ENCODE data around the gene WDR1.

The WDR1 gene, protein sequence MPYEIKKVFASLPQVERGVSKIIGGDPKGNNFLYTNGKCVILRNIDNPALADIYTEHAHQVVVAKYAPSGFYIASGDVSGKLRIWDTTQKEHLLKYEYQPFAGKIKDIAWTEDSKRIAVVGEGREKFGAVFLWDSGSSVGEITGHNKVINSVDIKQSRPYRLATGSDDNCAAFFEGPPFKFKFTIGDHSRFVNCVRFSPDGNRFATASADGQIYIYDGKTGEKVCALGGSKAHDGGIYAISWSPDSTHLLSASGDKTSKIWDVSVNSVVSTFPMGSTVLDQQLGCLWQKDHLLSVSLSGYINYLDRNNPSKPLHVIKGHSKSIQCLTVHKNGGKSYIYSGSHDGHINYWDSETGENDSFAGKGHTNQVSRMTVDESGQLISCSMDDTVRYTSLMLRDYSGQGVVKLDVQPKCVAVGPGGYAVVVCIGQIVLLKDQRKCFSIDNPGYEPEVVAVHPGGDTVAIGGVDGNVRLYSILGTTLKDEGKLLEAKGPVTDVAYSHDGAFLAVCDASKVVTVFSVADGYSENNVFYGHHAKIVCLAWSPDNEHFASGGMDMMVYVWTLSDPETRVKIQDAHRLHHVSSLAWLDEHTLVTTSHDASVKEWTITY

DNA sequence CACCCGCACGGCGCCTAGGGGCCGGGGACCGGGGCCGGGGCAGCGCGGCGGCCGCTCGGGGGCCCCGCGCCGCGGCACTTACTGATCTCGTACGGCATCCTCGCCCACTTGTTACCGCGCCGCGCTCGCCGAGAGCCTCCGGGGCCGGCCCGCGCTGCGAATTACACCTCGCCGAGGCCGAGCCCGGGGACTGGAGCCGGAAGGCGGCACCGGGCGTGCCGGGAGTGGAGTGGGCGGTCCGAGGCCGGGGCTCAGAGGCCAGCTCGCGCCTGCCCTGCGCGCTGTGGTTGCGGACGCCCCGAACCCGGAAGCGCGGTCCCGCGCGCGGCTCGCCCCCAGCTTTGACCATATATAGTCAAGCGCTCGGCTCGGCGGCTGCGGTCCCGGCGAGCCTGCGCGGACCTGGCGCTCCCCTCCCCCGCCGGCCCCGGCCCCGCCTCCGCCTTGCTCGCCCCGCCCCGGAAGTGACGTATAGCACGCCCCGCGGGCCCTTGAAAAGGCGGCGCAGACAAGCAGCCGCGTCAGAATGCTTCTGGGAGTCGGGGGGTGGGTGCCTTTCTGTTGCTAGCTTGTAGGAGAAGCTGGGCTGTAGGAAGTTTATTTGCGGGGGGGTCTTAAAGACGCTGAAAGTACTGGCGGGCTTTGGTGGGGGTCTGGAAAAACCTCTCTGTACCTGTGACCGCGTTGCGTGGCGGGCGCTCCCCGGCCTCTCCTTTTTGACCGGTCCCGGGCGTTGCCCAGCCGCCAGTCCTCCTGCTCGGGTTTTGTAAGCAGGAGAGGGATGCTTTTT lies at the start of gene WDR1:
TSS of gene WDR1 (minus strand) at position 231 of the 790 bp plus-strand sequence. CDS start at position 98, 133 bp downstream.
- H3K4me1 ChIP-seq (ENCODE audit: control insufficient read depth in 2 of 2, insufficient read depth in 2 of 2, low read length in 2 of 2) = peaks cover 40 to 52% of the 10 kb centered on the region in 2 donors
- peak within 1 kb of the TSS; percentile 84 to 90 for H3K4me3 ChIP-seq (ENCODE audit: low read length in 2 of 2)
- H3K27ac ChIP-seq (ENCODE audit: low read depth in 2 of 2, low read length in 2 of 2) = peak within 1 kb of the TSS; percentile 97 to 98
- H3K9ac ChIP-seq (ENCODE audit: low read depth in 1 of 2, low read length in 2 of 2) = peak within 1 kb of the TSS; percentile 93 to 94
- H3K9me3 ChIP-seq (ENCODE audit: control insufficient read depth in 2 of 2, low read length in 2 of 2) = no peaks in the 10 kb centered on the region
- H3K36me3 ChIP-seq (ENCODE audit: control insufficient read depth in 2 of 2, insufficient read depth in 2 of 2, low read length in 2 of 2) = peaks cover 33 to 34% of the 10 kb centered on the region in 2 donors
- H3K27me3 ChIP-seq (ENCODE audit: control insufficient read depth in 2 of 2, insufficient read depth in 2 of 2, low read length in 2 of 2) = no peaks in the 10 kb centered on the region

DNA sequence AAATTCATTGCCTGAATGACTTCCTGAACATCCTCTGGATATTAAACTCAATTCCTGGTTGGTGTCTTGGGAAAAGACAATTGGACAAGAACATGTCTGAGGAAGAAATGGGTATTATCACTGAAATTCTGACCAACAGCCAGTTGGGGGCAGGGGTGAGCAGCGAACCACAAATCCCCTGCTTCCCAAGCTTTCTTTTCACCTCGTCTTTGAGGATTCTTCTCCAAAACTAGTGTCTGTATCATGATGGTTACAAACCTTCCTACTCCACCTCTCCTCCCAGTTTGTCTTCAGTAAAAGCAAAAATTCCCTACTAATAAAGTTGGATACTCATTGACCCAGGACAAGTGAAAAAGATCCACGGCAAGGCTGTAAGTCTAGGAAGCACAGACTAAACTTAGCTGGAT lies 48.3 kb upstream of the WDR1 start:
- no peaks in the 10 kb centered on the region for H3K36me3 ChIP-seq (ENCODE audit: control insufficient read depth in 2 of 2, insufficient read depth in 2 of 2, low read length in 2 of 2)
- H3K4me3 ChIP-seq (ENCODE audit: low read length in 2 of 2) = no peak overlapping the region
- no peaks in the 10 kb centered on the region for H3K9me3 ChIP-seq (ENCODE audit: control insufficient read depth in 2 of 2, low read length in 2 of 2)
- no peaks in the 10 kb centered on the region for H3K27me3 ChIP-seq (ENCODE audit: control insufficient read depth in 2 of 2, insufficient read depth in 2 of 2, low read length in 2 of 2)
- no peak overlapping the region for H3K9ac ChIP-seq (ENCODE audit: low read depth in 1 of 2, low read length in 2 of 2)
- peaks cover 0 to 13% of the 10 kb centered on the region in 2 donors for H3K4me1 ChIP-seq (ENCODE audit: control insufficient read depth in 2 of 2, insufficient read depth in 2 of 2, low read length in 2 of 2)
- H3K27ac ChIP-seq (ENCODE audit: low read depth in 2 of 2, low read length in 2 of 2) = no peak overlapping the region

DNA sequence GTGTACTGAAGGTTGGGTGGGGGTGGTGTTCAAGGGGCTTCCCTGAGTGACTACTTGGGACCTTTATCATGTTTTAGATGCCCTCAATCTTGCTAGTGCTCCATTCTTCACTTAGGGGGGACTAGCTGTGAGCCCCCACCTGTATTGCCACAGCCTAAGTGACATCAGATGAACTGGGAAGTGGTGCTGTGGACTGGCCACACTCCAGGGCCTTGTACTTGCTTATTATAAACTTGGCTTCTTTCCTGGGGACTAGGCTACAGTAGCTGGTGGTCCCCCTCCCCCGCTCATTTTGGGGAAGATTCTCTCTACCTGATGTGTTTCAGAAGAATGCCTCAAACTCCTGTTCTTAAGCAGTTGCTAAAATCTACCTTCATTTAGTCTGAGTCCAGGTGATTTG lies 46.7 kb upstream of the WDR1 start:
- H3K4me1 ChIP-seq (ENCODE audit: control insufficient read depth in 2 of 2, insufficient read depth in 2 of 2, low read length in 2 of 2) = peaks cover 0 to 13% of the 10 kb centered on the region in 2 donors
- H3K36me3 ChIP-seq (ENCODE audit: control insufficient read depth in 2 of 2, insufficient read depth in 2 of 2, low read length in 2 of 2) = no peaks in the 10 kb centered on the region
- H3K27me3 ChIP-seq (ENCODE audit: control insufficient read depth in 2 of 2, insufficient read depth in 2 of 2, low read length in 2 of 2) = no peaks in the 10 kb centered on the region
- H3K27ac ChIP-seq (ENCODE audit: low read depth in 2 of 2, low read length in 2 of 2) = no peak overlapping the region
- H3K9me3 ChIP-seq (ENCODE audit: control insufficient read depth in 2 of 2, low read length in 2 of 2) = no peaks in the 10 kb centered on the region
- no peak overlapping the region for H3K9ac ChIP-seq (ENCODE audit: low read depth in 1 of 2, low read length in 2 of 2)
- H3K4me3 ChIP-seq (ENCODE audit: low read length in 2 of 2) = no peak overlapping the region

DNA sequence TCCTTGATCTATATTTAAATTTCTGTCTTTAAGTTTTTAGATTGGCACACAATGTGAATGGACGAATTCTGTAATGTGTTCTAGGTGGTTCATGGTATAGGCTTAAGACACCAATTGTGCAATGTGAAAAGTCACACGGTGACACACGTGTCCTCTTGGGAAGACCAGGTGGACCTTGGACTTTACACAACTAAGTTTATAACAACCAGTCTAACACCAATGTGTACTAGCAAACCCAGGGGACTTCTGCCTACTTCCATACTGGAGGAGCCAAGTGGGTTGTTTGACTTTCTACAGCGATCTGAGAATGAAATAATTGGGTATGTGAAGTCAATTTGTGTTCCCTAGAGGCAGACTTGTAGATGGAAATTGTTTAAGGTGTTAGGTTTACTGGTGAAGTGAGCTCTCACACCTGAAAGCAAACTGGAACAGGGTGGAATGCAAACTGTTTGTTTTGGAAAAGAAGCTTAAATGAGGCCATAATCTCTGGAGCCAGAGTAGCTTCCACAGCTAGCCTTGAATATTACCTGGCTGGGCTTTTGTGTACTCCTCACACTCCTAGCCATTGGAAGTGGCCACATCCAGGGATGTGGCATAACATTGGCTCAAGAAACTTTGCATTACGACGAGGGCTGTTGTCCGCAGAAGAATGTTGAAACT lies 45.9 kb upstream of the WDR1 start:
- peaks cover 0 to 13% of the 10 kb centered on the region in 2 donors for H3K4me1 ChIP-seq (ENCODE audit: control insufficient read depth in 2 of 2, insufficient read depth in 2 of 2, low read length in 2 of 2)
- no peak overlapping the region for H3K4me3 ChIP-seq (ENCODE audit: low read length in 2 of 2)
- H3K27me3 ChIP-seq (ENCODE audit: control insufficient read depth in 2 of 2, insufficient read depth in 2 of 2, low read length in 2 of 2) = no peaks in the 10 kb centered on the region
- no peaks in the 10 kb centered on the region for H3K36me3 ChIP-seq (ENCODE audit: control insufficient read depth in 2 of 2, insufficient read depth in 2 of 2, low read length in 2 of 2)
- no peaks in the 10 kb centered on the region for H3K9me3 ChIP-seq (ENCODE audit: control insufficient read depth in 2 of 2, low read length in 2 of 2)
- H3K27ac ChIP-seq (ENCODE audit: low read depth in 2 of 2, low read length in 2 of 2) = peak overlapping the region in 1 of 2 donors; percentile 38
- H3K9ac ChIP-seq (ENCODE audit: low read depth in 1 of 2, low read length in 2 of 2) = no peak overlapping the region

DNA sequence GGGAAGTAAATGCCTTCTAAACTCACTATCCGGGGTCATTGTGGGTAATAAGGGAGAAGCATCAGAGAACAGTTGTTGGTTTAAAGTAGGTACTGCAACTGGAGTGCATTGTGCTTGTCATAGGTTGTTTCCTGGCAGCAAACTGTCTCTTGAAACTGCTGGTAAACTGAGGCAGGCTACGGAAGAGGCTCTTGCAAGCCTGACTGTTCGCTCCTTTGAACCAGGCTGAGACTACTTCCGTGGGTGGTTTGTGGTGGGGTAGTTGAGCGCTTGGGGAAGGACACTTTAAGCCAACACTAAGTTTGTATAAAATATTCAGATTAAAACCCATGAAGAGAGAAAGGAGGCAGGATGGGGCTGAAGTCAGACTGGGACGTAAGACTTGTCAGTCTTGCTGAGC lies 45.2 kb upstream of the WDR1 start:
- Histone ChIP-seq H3K27me3 (ENCODE audit: control insufficient read depth in 2 of 2, insufficient read depth in 2 of 2, low read length in 2 of 2) (no peaks in the 10 kb centered on the region), H3K9ac (ENCODE audit: low read depth in 1 of 2, low read length in 2 of 2) (no peak overlapping the region), H3K4me1 (ENCODE audit: control insufficient read depth in 2 of 2, insufficient read depth in 2 of 2, low read length in 2 of 2) (peaks cover 0 to 13% of the 10 kb centered on the region in 2 donors), H3K27ac (ENCODE audit: low read depth in 2 of 2, low read length in 2 of 2) (no peak overlapping the region), H3K36me3 (ENCODE audit: control insufficient read depth in 2 of 2, insufficient read depth in 2 of 2, low read length in 2 of 2) (no peaks in the 10 kb centered on the region), H3K9me3 (ENCODE audit: control insufficient read depth in 2 of 2, low read length in 2 of 2) (no peaks in the 10 kb centered on the region), H3K4me3 (ENCODE audit: low read length in 2 of 2) (no peak overlapping the region)

DNA sequence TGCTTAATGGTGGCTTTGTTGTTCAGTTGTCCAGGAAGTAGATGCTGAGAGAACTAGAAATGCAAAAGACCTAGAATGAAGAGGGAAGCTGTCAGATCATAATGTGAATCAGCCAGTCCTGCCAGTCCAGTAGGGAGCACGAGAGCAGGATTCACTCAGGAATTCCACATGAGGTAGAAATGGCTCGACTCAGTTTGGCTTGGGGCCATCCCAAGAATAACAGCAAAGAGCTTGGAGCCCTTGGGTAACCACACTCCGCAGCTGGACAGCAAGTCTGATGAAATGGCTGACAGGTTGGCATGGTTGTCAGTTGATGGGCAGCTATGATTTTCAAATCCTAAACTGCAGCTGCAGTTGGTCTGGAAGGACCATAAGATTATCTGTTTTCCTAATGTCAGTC lies 44.5 kb upstream of the WDR1 start:
- Histone ChIP-seq H3K9ac (ENCODE audit: low read depth in 1 of 2, low read length in 2 of 2) (no peak overlapping the region), H3K27ac (ENCODE audit: low read depth in 2 of 2, low read length in 2 of 2) (no peak overlapping the region), H3K9me3 (ENCODE audit: control insufficient read depth in 2 of 2, low read length in 2 of 2) (no peaks in the 10 kb centered on the region), H3K4me3 (ENCODE audit: low read length in 2 of 2) (no peak overlapping the region), H3K36me3 (ENCODE audit: control insufficient read depth in 2 of 2, insufficient read depth in 2 of 2, low read length in 2 of 2) (no peaks in the 10 kb centered on the region), H3K4me1 (ENCODE audit: control insufficient read depth in 2 of 2, insufficient read depth in 2 of 2, low read length in 2 of 2) (peaks cover 0 to 13% of the 10 kb centered on the region in 2 donors), H3K27me3 (ENCODE audit: control insufficient read depth in 2 of 2, insufficient read depth in 2 of 2, low read length in 2 of 2) (no peaks in the 10 kb centered on the region)

DNA sequence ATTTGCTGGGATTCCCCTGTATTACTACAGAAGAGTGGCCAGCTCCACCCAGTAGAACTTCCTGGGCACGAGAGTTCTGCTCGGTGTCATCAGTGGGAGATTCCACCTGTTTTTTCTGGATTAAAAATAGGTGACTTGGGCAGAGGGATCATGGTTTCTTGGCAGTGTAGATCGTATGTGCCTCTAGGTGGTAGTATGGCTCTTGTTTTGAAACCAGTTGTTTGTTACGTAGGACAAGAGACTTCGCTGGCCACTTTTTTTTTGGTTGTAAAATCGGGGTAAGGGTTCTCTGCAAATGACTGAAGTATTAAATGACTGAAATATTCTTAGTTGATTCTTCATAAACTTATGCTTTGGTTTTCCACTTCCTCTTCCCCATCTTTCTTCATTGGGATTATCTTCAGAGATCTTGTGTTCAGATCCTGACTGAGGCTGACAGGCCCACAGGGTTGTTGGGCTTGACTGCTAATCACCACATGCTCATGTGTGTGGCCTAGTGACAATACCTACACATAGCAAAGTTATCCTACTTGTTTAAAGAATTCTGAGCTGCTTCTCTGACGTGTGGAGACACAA lies 43.8 kb upstream of the WDR1 start:
- H3K27me3 ChIP-seq (ENCODE audit: control insufficient read depth in 2 of 2, insufficient read depth in 2 of 2, low read length in 2 of 2) = no peaks in the 10 kb centered on the region
- H3K36me3 ChIP-seq (ENCODE audit: control insufficient read depth in 2 of 2, insufficient read depth in 2 of 2, low read length in 2 of 2) = no peaks in the 10 kb centered on the region
- H3K9me3 ChIP-seq (ENCODE audit: control insufficient read depth in 2 of 2, low read length in 2 of 2) = no peaks in the 10 kb centered on the region
- no peak overlapping the region for H3K9ac ChIP-seq (ENCODE audit: low read depth in 1 of 2, low read length in 2 of 2)
- no peak overlapping the region for H3K4me3 ChIP-seq (ENCODE audit: low read length in 2 of 2)
- peaks cover 0 to 13% of the 10 kb centered on the region in 2 donors for H3K4me1 ChIP-seq (ENCODE audit: control insufficient read depth in 2 of 2, insufficient read depth in 2 of 2, low read length in 2 of 2)
- no peak overlapping the region for H3K27ac ChIP-seq (ENCODE audit: low read depth in 2 of 2, low read length in 2 of 2)

DNA sequence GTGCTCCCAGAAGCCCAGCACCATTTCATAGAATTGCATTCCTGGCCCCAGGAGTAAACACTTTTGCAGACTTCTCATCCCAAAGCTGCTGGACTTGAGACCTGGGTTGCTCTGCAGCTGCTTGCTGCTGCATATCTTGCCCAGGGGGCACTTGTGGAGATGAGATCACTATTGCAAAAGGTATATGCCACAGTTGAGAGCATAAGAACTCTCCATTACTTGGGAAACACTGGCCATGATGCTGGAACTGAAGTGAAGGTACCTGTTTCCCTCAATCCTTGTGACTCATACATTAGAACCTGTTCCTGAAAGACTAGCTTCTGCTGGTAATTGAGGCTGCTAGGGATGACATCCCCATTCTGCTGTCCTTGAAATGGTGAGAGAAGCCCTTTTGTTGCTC lies 43.1 kb upstream of the WDR1 start:
- Histone ChIP-seq H3K27ac (ENCODE audit: low read depth in 2 of 2, low read length in 2 of 2) (no peak overlapping the region), H3K36me3 (ENCODE audit: control insufficient read depth in 2 of 2, insufficient read depth in 2 of 2, low read length in 2 of 2) (no peaks in the 10 kb centered on the region), H3K9me3 (ENCODE audit: control insufficient read depth in 2 of 2, low read length in 2 of 2) (no peaks in the 10 kb centered on the region), H3K27me3 (ENCODE audit: control insufficient read depth in 2 of 2, insufficient read depth in 2 of 2, low read length in 2 of 2) (no peaks in the 10 kb centered on the region), H3K4me3 (ENCODE audit: low read length in 2 of 2) (no peak overlapping the region), H3K9ac (ENCODE audit: low read depth in 1 of 2, low read length in 2 of 2) (no peak overlapping the region), H3K4me1 (ENCODE audit: control insufficient read depth in 2 of 2, insufficient read depth in 2 of 2, low read length in 2 of 2) (peaks cover 0 to 13% of the 10 kb centered on the region in 2 donors)

DNA sequence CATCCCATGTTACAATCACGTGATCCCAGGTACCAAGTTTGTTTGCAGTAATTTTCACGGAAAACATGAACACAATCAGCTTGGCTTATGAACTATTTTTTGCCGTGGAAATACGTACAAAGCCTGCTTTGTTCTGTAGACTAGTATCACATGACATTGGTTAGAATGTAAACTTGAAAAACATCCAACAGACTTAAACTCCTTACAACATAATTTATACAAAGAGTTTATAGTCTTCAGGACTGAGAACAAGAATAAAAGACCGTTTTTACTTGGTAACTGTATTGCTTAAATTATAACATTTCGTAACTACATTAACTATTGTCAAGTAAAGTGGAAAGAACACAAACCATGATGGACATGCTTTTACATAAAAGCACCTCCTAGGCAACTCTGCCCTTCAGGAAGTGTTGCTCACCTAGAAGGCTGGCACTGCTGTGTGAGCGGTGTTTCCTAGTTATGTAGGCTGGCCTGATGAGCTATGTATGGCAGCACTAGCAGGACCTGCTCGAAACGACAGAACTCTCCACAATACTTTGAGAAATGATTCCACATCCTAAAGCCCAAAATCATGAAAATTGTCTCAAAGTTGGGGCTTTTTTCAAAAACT lies 41.8 kb upstream of the WDR1 start:
- Histone ChIP-seq H3K27me3 (ENCODE audit: control insufficient read depth in 2 of 2, insufficient read depth in 2 of 2, low read length in 2 of 2) (no peaks in the 10 kb centered on the region), H3K9me3 (ENCODE audit: control insufficient read depth in 2 of 2, low read length in 2 of 2) (no peaks in the 10 kb centered on the region), H3K4me3 (ENCODE audit: low read length in 2 of 2) (no peak overlapping the region), H3K27ac (ENCODE audit: low read depth in 2 of 2, low read length in 2 of 2) (no peak overlapping the region), H3K4me1 (ENCODE audit: control insufficient read depth in 2 of 2, insufficient read depth in 2 of 2, low read length in 2 of 2) (peaks cover 0 to 11% of the 10 kb centered on the region in 2 donors), H3K9ac (ENCODE audit: low read depth in 1 of 2, low read length in 2 of 2) (no peak overlapping the region), H3K36me3 (ENCODE audit: control insufficient read depth in 2 of 2, insufficient read depth in 2 of 2, low read length in 2 of 2) (no peaks in the 10 kb centered on the region)

Data from mucosa of rectum (tissue), 2 donors.